IMR-90 (cell line): ENCODE measurements around the gene TMCC1. TPM values are rescaled to one million over a fixed set of nuclear protein-coding genes. Genes with fewer than 3 reads are reported as not detected.

Experiments
- ATAC-seq: fragments of 200-7000 bp; cut with Tn5 transposase; 2 replicates; pipeline ENCODE4 v1.9.1; 2020; ENCODE audit warnings: low read depth, mild to moderate bottlenecking, moderate library complexity
- BruUV-seq: library from RNA; stranded (reverse); fragments of 400-500 nt; replicated peaks from 2 replicates; lab custom pipeline; 2021; lab: Mats Ljungman, UMichigan
- CTCF ChIA-PET: fragments of 300-600 bp; formaldehyde crosslinking; extraction: SDS; loops from one replicate; lab custom pipeline; 2021; ENCODE audit warnings: antibody characterized with exemption; lab: Yijun Ruan, JAX
- POLR2A ChIA-PET: fragments of 300-600 bp; sonication (Branson Sonifier 250); formaldehyde crosslinking; loops from one replicate; lab custom pipeline; 2022; ENCODE audit warnings: antibody characterized with exemption; ENCODE audit not compliant: unreplicated experiment; lab: Charles Lee
- DNase-seq: peaks from one replicate; pipeline ENCODE4 v3.0.0; 2013
- H2AFZ ChIP-seq: replicated peaks from 2 replicates; pipeline ENCODE3; 2013; ENCODE audit warnings: low read length, mild to moderate bottlenecking; ENCODE audit not compliant: poor library complexity
- H2AK5ac ChIP-seq: 2 replicates; pipeline ENCODE4 v1.6.1; 2013; ENCODE audit warnings: low read depth, low read length, inconsistent platforms
- H2AK9ac ChIP-seq: replicated peaks from 2 replicates; pipeline ENCODE3; 2013; ENCODE audit warnings: mild to moderate bottlenecking, low read depth, low read length, moderate library complexity; ENCODE audit not compliant: poor library complexity
- H2BK120ac ChIP-seq: 2 replicates; pipeline ENCODE4 v1.6.1; 2013; ENCODE audit warnings: low read depth, low read length, inconsistent platforms
- H2BK15ac ChIP-seq: 3 replicates; pipeline ENCODE4 v1.6.1; 2013; ENCODE audit warnings: low read depth, low read length, inconsistent platforms
- H2BK20ac ChIP-seq: 2 replicates; pipeline ENCODE4 v1.6.1; 2013; ENCODE audit warnings: low read depth, mild to moderate bottlenecking, inconsistent platforms, low read length, moderate library complexity
- H2BK5ac ChIP-seq: 2 replicates; pipeline ENCODE4 v1.6.1; 2013; ENCODE audit warnings: mild to moderate bottlenecking, low read depth, low read length, inconsistent platforms; ENCODE audit not compliant: poor library complexity, severe bottlenecking
- H3K14ac ChIP-seq: replicated peaks from 2 replicates; pipeline ENCODE4 v1.6.1; 2013; ENCODE audit warnings: low read depth, low read length, inconsistent platforms
- H3K18ac ChIP-seq: 2 replicates; pipeline ENCODE4 v1.6.1; 2013; ENCODE audit warnings: low read depth, low read length, control low read depth
- H3K23ac ChIP-seq: 2 replicates; pipeline ENCODE4 v1.6.1; 2013; ENCODE audit warnings: low read depth, low read length, inconsistent platforms
- H3K27ac ChIP-seq: 2 replicates; pipeline ENCODE4 v1.5.1; 2013; ENCODE audit warnings: mild to moderate bottlenecking, control low read depth, low read length; ENCODE audit not compliant: insufficient read depth
- H3K27me3 ChIP-seq: 2 replicates; pipeline ENCODE4 v1.6.1; 2013; ENCODE audit warnings: low read length; ENCODE audit not compliant: control insufficient read depth, insufficient read depth
- H3K36me3 ChIP-seq: 2 replicates; pipeline ENCODE4 v1.6.1; 2013; ENCODE audit warnings: low read length, mixed read lengths; ENCODE audit not compliant: control insufficient read depth, insufficient read depth
- H3K4ac ChIP-seq: 2 replicates; pipeline ENCODE4 v1.6.1; 2013; ENCODE audit warnings: low read depth, low read length, inconsistent platforms
- H3K4me1 ChIP-seq: 2 replicates; pipeline ENCODE4 v1.6.1; 2013; ENCODE audit warnings: low read length, mixed read lengths; ENCODE audit not compliant: control insufficient read depth, insufficient read depth
- H3K4me2 ChIP-seq: 2 replicates; pipeline ENCODE4 v1.6.1; 2013; ENCODE audit warnings: low read depth, mild to moderate bottlenecking, control low read depth, low read length, moderate library complexity
- H3K4me3 ChIP-seq: 2 replicates; pipeline ENCODE4 v1.5.1; 2013; ENCODE audit warnings: low read depth, mild to moderate bottlenecking, control low read depth, low read length, moderate library complexity; ENCODE audit not compliant: insufficient read depth
- H3K56ac ChIP-seq: 2 replicates; pipeline ENCODE4 v1.6.1; 2013; ENCODE audit warnings: low read length, inconsistent platforms; ENCODE audit not compliant: insufficient read depth; ENCODE audit errors: extremely low read depth
- H3K79me1 ChIP-seq, 2 experiments: 2 replicates each; pipeline ENCODE4 v1.6.1; 2013; ENCODE audit warnings: low read length in 2 of 2, inconsistent platforms in 1 of 2, low read depth in 1 of 2
- H3K9ac ChIP-seq: 2 replicates; pipeline ENCODE4 v1.6.1; 2013; ENCODE audit warnings: low read depth, low read length, control low read depth
- H3K9me1 ChIP-seq: 2 replicates; pipeline ENCODE4 v1.6.1; 2013; ENCODE audit warnings: low read length, inconsistent platforms; ENCODE audit not compliant: insufficient read depth
- H3K9me3 ChIP-seq: 2 replicates; pipeline ENCODE4 v1.6.1; 2013; ENCODE audit warnings: low read length; ENCODE audit not compliant: control insufficient read depth, insufficient read depth
- H4K20me1 ChIP-seq: 2 replicates; pipeline ENCODE4 v1.6.1; 2013; ENCODE audit warnings: low read length, inconsistent platforms; ENCODE audit not compliant: insufficient read depth
- H4K5ac ChIP-seq: 2 replicates; pipeline ENCODE4 v1.6.1; 2013; ENCODE audit warnings: mild to moderate bottlenecking, low read depth, low read length, control low read depth
- H4K8ac ChIP-seq, 2 experiments: 2 replicates each; pipeline ENCODE4 v1.6.1; 2013; ENCODE audit warnings: low read depth in 2 of 2, low read length in 2 of 2, control low read depth in 1 of 2, inconsistent platforms in 1 of 2
- H4K91ac ChIP-seq: 2 replicates; pipeline ENCODE4 v1.6.1; 2013; ENCODE audit warnings: low read depth, low read length, inconsistent platforms; ENCODE audit not compliant: insufficient read depth
- BHLHE40 ChIP-seq: fragments of 150-350 bp; IDR thresholded peaks from 2 replicates; pipeline ENCODE4 v1.6.1; 2016; ENCODE audit warnings: mild to moderate bottlenecking, low read depth, low read length
- CHD1 ChIP-seq: IDR thresholded peaks from 2 replicates; pipeline ENCODE4 v1.6.1; 2012; ENCODE audit warnings: low read depth, low read length, improper control_type of control experiment
- MAFK ChIP-seq: IDR thresholded peaks from 2 replicates; pipeline ENCODE4 v1.6.1; 2012; ENCODE audit warnings: low read depth, low read length, improper control_type of control experiment
- MAZ ChIP-seq: IDR thresholded peaks from 2 replicates; pipeline ENCODE4 v1.6.1; 2012; ENCODE audit warnings: low read depth, mild to moderate bottlenecking, low read length, improper control_type of control experiment, moderate library complexity, borderline replicate concordance
- MXI1 ChIP-seq: IDR thresholded peaks from 2 replicates; pipeline ENCODE4 v1.6.1; 2012; ENCODE audit warnings: low read depth, mild to moderate bottlenecking, low read length, moderate library complexity, borderline replicate concordance
- NFE2L2 ChIP-seq: fragments of 150-350 bp; IDR thresholded peaks from 2 replicates; pipeline ENCODE4 v1.6.1; 2016; ENCODE audit warnings: low read depth, mild to moderate bottlenecking, low read length
- POLR2A ChIP-seq: IDR thresholded peaks from 2 replicates; pipeline ENCODE4 v1.6.1; 2012; ENCODE audit warnings: mild to moderate bottlenecking, low read depth, low read length
- RAD21 ChIP-seq: IDR thresholded peaks from 2 replicates; pipeline ENCODE4 v1.6.1; 2012; ENCODE audit warnings: low read length, improper control_type of control experiment
- RCOR1 ChIP-seq: IDR thresholded peaks from 2 replicates; pipeline ENCODE4 v1.6.1; 2012; ENCODE audit warnings: mild to moderate bottlenecking, low read length, improper control_type of control experiment; ENCODE audit not compliant: insufficient replicate concordance
- RFX5 ChIP-seq: IDR thresholded peaks from 2 replicates; pipeline ENCODE4 v1.8.0; 2012; ENCODE audit warnings: low read depth, mild to moderate bottlenecking, low read length, moderate library complexity
- SMC3 ChIP-seq: fragments of 150-350 bp; IDR thresholded peaks from 2 replicates; pipeline ENCODE4 v1.6.1; 2016; ENCODE audit warnings: low read depth, mild to moderate bottlenecking, antibody characterized with exemption, low read length, moderate library complexity
- WGBS, 2 experiments: methylation state at CpG; one replicate each; pipeline versions ENCODE4 v1.1.5 to v1.1.7; 2013; ENCODE audit warnings: missing lambda C conversion rate in 2 of 2; ENCODE audit not compliant: insufficient read length in 1 of 2; ENCODE audit errors: extremely low coverage in 2 of 2; 5-methylcytosine and 5-hydroxymethylcytosine counted together
- dilution Hi-C: fragments of 300-500 bp; cut with HindIII; formaldehyde crosslinking; loops from one replicate; pipeline ENCODE4 v1.14.3; 2018; ENCODE audit warnings: low sequenced_read_pairs; ENCODE audit not compliant: unreplicated experiment
- in situ Hi-C: fragments of 300-500 bp; cut with MboI; formaldehyde crosslinking; loops from 3 replicates; pipeline ENCODE4 v1.14.3; 2019; ENCODE audit warnings: low sequenced_read_pairs, inconsistent platforms, mixed read lengths
- intact Hi-C: fragments of 100-400 bp; cut with micrococcal nuclease; formaldehyde crosslinking; loops from 2 replicates; pipeline ENCODE4 v1.10.0; 2022
- polyA plus RNA-seq, 3 experiments: library from polyadenylated mRNA; depleted of rRNA; stranded (reverse); fragments of >200 nt; gene quantifications; 2 replicates each; pipeline ENCODE4 v1.2.3, GENCODE V29; 2012; ENCODE audit warnings: low replicate concordance in 1 of 3
- total RNA-seq: library from RNA; depleted of rRNA; stranded (reverse); fragments of >200 nt; gene quantifications from 2 replicates; pipeline ENCODE4 v1.2.3, GENCODE V29; 2012
- TF ChIP-seq, protein P1 (sequence below): fragments of 150-350 bp; IDR thresholded peaks from 2 replicates; pipeline ENCODE4 v1.6.1; 2016; ENCODE audit warnings: low read depth, mild to moderate bottlenecking, low read length, moderate library complexity, borderline replicate concordance
- TF ChIP-seq, protein P2 (sequence below): conservative IDR thresholded peaks from 2 replicates; pipeline ENCODE4 v1.5.1; 2012; ENCODE audit warnings: mild to moderate bottlenecking, low read depth, low read length, improper control_type of control experiment
- TF ChIP-seq, protein P3 (sequence below): fragments of 150-350 bp; IDR thresholded peaks from 2 replicates; pipeline ENCODE4 v1.6.1; 2017; ENCODE audit warnings: mild to moderate bottlenecking, antibody characterized with exemption, low read length, low read depth

The TMCC1 gene
- total and polyA plus RNA-seq, 2 of the 4 experiments (the other 2 are of a cell fraction), result 5.0 to 7.3 TPM

DNA sequence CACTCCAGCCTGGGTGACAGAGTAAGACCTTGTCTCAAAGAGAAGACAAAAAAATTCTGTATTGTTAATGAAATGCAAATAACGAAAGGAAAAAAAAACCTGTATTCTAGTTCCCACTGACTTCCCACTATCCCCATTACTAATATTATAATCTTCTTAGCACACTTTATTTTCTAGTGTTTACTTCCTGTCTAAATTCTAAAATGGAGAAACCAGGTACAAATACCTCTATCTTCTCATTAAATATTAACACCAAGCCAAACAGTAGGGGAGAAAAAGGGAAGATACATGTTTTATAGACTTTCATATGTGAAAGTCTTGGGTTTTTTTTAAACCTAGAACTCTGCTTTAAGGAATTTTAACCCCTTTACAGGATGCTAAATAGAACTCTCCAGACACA, 231.7 kb downstream of the TMCC1 start:
- Histone ChIP-seq H3K27me3 (no peaks in the 10 kb centered on the region), H3K9ac (no peak overlapping the region), H3K14ac (no peak overlapping the region), H4K8ac (no peak overlapping the region), H2BK120ac (no peak overlapping the region), H3K79me1 (peaks cover 7 to 13% of the 10 kb centered on the region in 2 experiments; a peak in 2 of 4 replicates), H2AFZ (no peak overlapping the region), H2BK15ac (no peak overlapping the region), H3K27ac (no peak overlapping the region), H4K91ac (no peak overlapping the region), H2BK20ac (no peak overlapping the region), H3K4me1 (peaks cover 32% of the 10 kb centered on the region), H2AK9ac (no peak overlapping the region), H3K23ac (no peak overlapping the region), H3K9me3 (no peaks in the 10 kb centered on the region), H3K36me3 (no peaks in the 10 kb centered on the region), H3K4ac (no peak overlapping the region), H4K5ac (no peak overlapping the region), H2BK5ac (no peak overlapping the region), H3K9me1 (peaks cover 5% of the 10 kb centered on the region), H3K56ac (no peak overlapping the region), H3K4me2 (no peak overlapping the region), H2AK5ac (no peak overlapping the region), H3K4me3 (no peak overlapping the region), H4K20me1 (no peaks in the 10 kb centered on the region), H3K18ac (no peak overlapping the region)
- BruUV-seq, result no TSS peak
- no peak for ATAC-seq
- ChIA-PET POLR2A (no interaction called here), CTCF (no interaction called here)
- DNase-seq, result no peak
- TF ChIP-seq CHD1 (no peak), RAD21 (no peak), MXI1 (no peak), RCOR1 (no peak), RFX5 (no peak), POLR2A (no peak), MAZ (no peak), SMC3 (no peak), MAFK (no peak), BHLHE40 (no peak), NFE2L2 (no peak)
- TF ChIP-seq, protein P1, sequence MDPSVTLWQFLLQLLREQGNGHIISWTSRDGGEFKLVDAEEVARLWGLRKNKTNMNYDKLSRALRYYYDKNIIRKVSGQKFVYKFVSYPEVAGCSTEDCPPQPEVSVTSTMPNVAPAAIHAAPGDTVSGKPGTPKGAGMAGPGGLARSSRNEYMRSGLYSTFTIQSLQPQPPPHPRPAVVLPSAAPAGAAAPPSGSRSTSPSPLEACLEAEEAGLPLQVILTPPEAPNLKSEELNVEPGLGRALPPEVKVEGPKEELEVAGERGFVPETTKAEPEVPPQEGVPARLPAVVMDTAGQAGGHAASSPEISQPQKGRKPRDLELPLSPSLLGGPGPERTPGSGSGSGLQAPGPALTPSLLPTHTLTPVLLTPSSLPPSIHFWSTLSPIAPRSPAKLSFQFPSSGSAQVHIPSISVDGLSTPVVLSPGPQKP, result no peak
- TF ChIP-seq, protein P2, sequence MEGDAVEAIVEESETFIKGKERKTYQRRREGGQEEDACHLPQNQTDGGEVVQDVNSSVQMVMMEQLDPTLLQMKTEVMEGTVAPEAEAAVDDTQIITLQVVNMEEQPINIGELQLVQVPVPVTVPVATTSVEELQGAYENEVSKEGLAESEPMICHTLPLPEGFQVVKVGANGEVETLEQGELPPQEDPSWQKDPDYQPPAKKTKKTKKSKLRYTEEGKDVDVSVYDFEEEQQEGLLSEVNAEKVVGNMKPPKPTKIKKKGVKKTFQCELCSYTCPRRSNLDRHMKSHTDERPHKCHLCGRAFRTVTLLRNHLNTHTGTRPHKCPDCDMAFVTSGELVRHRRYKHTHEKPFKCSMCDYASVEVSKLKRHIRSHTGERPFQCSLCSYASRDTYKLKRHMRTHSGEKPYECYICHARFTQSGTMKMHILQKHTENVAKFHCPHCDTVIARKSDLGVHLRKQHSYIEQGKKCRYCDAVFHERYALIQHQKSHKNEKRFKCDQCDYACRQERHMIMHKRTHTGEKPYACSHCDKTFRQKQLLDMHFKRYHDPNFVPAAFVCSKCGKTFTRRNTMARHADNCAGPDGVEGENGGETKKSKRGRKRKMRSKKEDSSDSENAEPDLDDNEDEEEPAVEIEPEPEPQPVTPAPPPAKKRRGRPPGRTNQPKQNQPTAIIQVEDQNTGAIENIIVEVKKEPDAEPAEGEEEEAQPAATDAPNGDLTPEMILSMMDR, result no peak
- TF ChIP-seq, protein P3, sequence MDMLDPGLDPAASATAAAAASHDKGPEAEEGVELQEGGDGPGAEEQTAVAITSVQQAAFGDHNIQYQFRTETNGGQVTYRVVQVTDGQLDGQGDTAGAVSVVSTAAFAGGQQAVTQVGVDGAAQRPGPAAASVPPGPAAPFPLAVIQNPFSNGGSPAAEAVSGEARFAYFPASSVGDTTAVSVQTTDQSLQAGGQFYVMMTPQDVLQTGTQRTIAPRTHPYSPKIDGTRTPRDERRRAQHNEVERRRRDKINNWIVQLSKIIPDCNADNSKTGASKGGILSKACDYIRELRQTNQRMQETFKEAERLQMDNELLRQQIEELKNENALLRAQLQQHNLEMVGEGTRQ, result no peak
- dilution Hi-C loops, result no loop called here
- in situ Hi-C loops, result no loop called here
- intact Hi-C loops, result no loop called here
- WGBS, 2 experiments, result no CpG with 5 or more reads among the region's 1 CpG
